Astrocyte of the spinal cord (primary cell): ENCODE data around the gene YY1.
"Not testable (repeated sequence)": the region's sequence is repeated elsewhere in the genome, so short reads cannot be mapped to it uniquely, and the experiment has no call there.

ENCODE experiments used
- DNase-seq: peaks from one replicate; pipeline ENCODE4 v3.0.0; 2011; ENCODE audit warnings: low read depth, low spot score
- H3K4me3 ChIP-seq: 2 replicates; pipeline ENCODE4 v1.5.1; 2011; ENCODE audit warnings: low read depth, mild to moderate bottlenecking, low read length, moderate library complexity
- in situ Hi-C: cut with HindIII; loops from 2 replicates; pipeline ENCODE4 v1.10.0; 2017; ENCODE audit warnings: low sequenced_read_pairs
- TF ChIP-seq, protein P1 (sequence below): IDR thresholded peaks from 2 replicates; pipeline ENCODE4 v1.5.1; 2012; ENCODE audit warnings: low read depth, mild to moderate bottlenecking, low read length, inconsistent platforms

YY1 gene

DNA sequence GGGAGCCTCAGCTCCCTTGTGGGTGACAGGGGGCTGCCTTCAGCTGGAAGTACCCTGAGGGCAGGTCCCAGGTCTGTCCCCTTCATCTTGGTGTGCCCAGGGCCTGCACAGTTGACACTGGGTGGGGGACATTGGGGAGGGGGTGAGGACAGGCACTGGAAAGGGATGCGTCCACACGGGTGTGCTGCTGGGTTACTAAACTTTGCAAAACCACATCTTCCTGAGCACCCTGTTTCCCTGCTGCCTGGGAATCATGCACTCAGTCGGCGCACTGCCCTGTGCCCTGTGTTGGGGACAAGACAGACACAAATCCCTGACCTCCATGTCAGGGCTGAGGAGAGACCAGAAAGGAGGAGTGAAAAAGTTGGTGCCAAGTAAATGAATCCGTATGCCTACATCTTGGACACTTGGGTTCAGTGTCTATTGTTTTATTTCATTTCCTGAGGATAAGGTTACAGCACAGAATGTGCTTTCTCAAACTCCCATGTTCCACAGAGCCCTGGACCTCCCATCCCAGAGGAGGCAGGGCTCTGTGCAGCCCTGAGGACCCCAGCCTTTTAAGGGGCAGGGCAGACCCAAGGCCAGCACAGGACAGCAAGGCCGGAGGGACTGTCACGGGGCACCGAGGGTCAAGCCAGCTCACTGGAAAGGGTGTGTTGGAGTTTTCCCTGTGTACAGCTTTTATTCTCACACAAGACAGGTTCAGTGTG is 70.2 kb downstream of the YY1 start:
- TF ChIP-seq, protein P1, sequence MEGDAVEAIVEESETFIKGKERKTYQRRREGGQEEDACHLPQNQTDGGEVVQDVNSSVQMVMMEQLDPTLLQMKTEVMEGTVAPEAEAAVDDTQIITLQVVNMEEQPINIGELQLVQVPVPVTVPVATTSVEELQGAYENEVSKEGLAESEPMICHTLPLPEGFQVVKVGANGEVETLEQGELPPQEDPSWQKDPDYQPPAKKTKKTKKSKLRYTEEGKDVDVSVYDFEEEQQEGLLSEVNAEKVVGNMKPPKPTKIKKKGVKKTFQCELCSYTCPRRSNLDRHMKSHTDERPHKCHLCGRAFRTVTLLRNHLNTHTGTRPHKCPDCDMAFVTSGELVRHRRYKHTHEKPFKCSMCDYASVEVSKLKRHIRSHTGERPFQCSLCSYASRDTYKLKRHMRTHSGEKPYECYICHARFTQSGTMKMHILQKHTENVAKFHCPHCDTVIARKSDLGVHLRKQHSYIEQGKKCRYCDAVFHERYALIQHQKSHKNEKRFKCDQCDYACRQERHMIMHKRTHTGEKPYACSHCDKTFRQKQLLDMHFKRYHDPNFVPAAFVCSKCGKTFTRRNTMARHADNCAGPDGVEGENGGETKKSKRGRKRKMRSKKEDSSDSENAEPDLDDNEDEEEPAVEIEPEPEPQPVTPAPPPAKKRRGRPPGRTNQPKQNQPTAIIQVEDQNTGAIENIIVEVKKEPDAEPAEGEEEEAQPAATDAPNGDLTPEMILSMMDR = no peak
- in situ Hi-C loops = no loop called here
- H3K4me3 ChIP-seq = no peak overlapping the region
- DNase-seq = no peak

DNA sequence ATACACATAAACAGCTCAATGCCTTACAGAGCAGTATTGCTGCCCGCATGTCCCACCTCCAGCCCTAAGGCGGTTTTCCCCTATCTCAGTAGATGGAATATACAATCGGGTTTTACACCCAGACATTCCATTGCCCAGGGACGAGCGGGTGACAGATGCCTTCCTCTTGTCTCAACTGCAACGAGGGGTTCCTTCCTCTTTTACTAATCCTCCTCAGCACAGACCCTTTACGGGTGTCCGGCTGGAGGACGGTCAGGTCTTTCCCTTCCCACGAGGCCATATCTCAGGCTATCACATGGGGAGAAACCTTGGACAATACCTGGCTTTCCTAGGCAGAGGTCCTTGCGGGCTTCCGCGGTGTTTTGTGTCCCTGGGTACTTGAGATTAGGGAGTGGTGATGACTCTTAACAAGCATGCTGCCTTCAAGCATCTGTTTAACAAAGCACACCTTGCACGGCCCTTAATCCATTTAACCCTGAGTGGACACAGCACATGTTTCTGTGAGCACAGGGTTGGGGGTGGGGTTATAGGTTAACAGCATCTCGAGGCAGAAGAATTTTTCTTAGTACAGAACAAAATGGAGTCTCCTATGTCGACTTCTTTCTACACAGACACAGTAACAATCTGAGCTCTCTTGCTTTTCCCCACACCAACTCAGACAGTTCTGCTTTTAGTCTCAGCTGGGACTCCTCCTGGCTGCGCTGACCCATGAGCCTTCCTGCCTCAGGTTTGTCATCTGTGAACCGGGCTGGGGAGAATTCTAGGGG is 73.3 kb downstream of the YY1 start:
- in situ Hi-C loops, H3K4me3 ChIP-seq, DNase-seq: not testable (repeated sequence)

DNA sequence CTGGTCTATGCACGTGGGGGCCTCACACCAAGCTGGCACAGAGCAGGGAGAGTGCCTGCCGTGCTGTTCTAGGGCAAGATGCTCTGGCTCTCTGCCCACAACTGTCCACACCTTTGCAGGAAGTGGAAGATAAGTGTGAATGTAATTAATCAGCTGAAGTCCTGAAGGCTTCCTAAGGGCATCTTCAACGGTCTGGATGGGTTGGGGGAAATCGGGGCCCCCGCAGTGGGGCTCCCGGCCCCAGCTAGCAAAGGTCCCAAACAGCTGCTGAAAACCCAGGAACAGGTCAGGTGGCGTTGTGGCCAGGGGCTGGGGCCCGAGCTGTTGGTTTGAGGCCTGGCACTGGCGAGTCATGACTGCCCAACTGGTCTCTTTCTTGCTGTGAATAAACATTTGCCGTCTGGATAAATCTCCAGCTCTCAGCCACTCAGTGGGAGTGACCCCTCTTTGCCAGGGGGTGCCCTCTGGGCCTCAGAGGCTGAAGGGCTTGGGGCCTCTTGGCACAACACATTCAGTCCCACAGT is 74.0 kb downstream of the YY1 start:
- in situ Hi-C loops = no loop called here
- TF ChIP-seq, protein P1 = no peak
- no peak for DNase-seq
- H3K4me3 ChIP-seq = no peak overlapping the region

DNA sequence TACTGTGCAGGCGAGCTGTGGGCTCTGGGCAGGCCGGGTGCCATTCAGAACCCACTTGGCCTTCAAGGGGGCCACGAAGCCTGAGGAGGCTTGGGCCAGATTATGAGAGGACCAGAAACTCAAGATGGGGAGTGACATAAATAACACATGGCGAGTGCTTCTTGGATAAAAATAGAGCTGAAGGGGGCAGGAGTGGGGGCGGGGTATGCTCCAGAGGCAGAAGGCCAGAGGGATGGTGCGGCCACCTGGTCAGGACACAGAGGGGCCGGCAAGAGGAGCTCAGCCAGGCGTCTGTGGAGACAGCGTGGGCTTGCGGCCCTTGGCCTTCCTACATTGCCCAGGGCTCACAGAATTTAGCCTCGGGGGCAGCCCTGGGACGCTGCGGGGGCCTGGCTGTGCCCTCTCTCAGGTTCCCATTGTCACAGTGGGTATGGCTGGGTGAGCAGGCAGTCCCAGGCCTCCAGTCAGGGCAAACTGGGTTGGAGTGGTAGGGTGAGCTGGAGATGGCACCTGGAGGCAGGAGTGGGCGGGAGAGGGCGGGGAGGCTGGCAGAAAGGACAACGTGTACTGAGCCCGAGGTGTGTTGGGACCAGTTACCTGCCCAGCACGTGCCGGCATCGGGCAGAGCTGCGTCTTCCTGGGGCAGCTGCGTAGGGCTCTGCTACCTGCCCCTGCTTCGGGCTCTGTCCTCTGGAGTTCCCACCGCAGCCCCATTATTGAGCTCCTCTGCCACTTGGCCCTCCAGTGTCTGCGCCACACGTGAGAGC is 74.7 kb downstream of the YY1 start:
- no peak overlapping the region for H3K4me3 ChIP-seq
- TF ChIP-seq, protein P1 = no peak
- in situ Hi-C loops = no loop called here
- DNase-seq = no peak

DNA sequence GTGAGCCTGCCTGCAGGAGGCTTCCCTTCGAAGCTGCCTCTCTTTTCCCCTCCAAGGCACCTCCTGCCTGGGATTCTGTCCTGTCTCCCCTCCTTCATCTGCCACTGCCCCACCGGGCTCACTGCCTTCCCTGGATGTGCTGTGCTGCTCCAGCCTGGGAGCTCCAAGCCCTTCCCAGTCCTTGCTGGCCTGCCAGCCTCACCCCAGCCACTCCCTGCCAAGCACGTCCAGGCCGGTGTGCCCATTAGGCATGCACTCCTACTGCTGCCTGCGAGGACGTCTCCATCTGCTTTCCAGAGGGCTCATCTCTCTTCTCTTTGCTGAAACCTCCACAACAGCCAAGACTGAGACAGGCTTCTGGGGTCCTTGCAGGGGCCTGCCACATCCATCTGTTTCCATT is 75.8 kb downstream of the YY1 start:
- H3K4me3 ChIP-seq = no peak overlapping the region

DNA sequence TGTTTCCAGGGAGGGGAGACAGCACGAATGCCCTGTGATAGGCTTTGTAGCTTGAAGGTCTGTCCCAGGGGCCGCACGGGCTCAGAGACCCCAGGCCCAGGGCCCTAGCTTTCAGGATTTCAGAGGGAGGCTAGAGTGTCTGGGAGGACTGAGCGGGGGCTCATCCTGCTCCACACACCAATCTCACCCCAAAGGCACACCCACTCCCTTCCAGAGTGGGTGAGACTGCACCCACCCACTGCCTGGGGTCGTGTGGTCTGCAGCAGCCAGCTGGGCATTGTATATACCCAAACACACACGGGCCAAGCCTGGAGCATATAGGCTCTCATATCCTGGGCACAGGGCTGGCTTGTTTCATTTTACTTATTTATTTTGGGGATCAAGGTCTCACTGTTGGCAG is 78.4 kb downstream of the YY1 start:
- TF ChIP-seq, protein P1 = no peak
- DNase-seq = no peak
- in situ Hi-C loops = no loop called here
- no peak overlapping the region for H3K4me3 ChIP-seq

More for the DNA sequence above, 75.8 kb downstream of the YY1 start:
- no peak for DNase-seq
- in situ Hi-C loops = no loop called here
- TF ChIP-seq, protein P1 = no peak
